AG09309 (cell line): ENCODE data around the gene GATC.
"Not testable (repeated sequence)": the region's sequence is repeated elsewhere in the genome, so short reads cannot be mapped to it uniquely, and the experiment has no call there.

Source experiments
- DNase-seq: peaks from one replicate; pipeline ENCODE4 v3.0.0-alpha.2; 2010; ENCODE audit warnings: low read depth
- H3K4me3 ChIP-seq: 2 replicates; pipeline ENCODE4 v1.5.1; 2011; ENCODE audit warnings: mild to moderate bottlenecking, low read depth, low read length, moderate library complexity; ENCODE audit not compliant: control insufficient read depth
- CTCF ChIP-seq: IDR thresholded peaks from 2 replicates; pipeline ENCODE4 v1.5.1; 2011; ENCODE audit warnings: mild to moderate bottlenecking, low read depth, low read length, inconsistent platforms; ENCODE audit not compliant: insufficient read depth, control insufficient read depth; ENCODE audit errors: missing control alignments

GATC gene

GRCh38 chr12:120447992-120448391 lies 1.7 kb downstream of the GATC start:
- no peak overlapping the region for H3K4me3 ChIP-seq
- no peak for TF ChIP-seq CTCF
- DNase-seq, result no peak

GRCh38 chr12:120452524-120452923 lies 6.3 kb downstream of the GATC start:
- not testable (repeated sequence) for H3K4me3 ChIP-seq, DNase-seq

GRCh38 chr12:120453060-120453750 lies 7.0 kb downstream of the GATC start:
- no peak for TF ChIP-seq CTCF

GRCh38 chr12:120453977-120454376 lies 7.7 kb downstream of the GATC start:
- TF ChIP-seq CTCF, result peak; percentile 70
- no peak overlapping the region for H3K4me3 ChIP-seq
- no peak for DNase-seq

More at GRCh38 chr12:120453060-120453750, 7.0 kb downstream of the GATC start:
- DNase-seq, result no peak
- H3K4me3 ChIP-seq, result no peak overlapping the region

GRCh38 chr12:120455302-120455701 lies 9.1 kb downstream of the GATC start:
- no peak overlapping the region for H3K4me3 ChIP-seq
- no peak for DNase-seq
- no peak for TF ChIP-seq CTCF

- H3K4me3 ChIP-seq, result no peak overlapping the region
- peak; percentile 26 for TF ChIP-seq CTCF
- DNase-seq, result no peak
Measured at GRCh38 chr12:120457133-120457532, 10.9 kb downstream of the GATC start.

GRCh38 chr12:120460157-120460556 lies 13.9 kb downstream of the GATC start:
- no peak for DNase-seq
- H3K4me3 ChIP-seq, result no peak overlapping the region
- no peak for TF ChIP-seq CTCF
